Fibroblast of lung (primary cell): Measurements from ENCODE around the gene SLC24A3.

Experiments
- EZH2 ChIP-seq: IDR thresholded peaks from 2 replicates; pipeline ENCODE4 v1.5.1; 2012; ENCODE audit warnings: low read length, control low read depth, mild to moderate bottlenecking; ENCODE audit errors: missing control alignments
- TF ChIP-seq, protein P1 (sequence below), 2 donors: IDR thresholded peaks in 1 of 2; conservative IDR thresholded peaks in 1 of 2; 1 replicate in 1 of 2; 2 replicates in 1 of 2; pipeline ENCODE4 v1.5.1; 2011 to 2012; ENCODE audit warnings: low read length in 2 of 2, control low read depth in 1 of 2, inconsistent platforms in 1 of 2, low read depth in 1 of 2, mild to moderate bottlenecking in 1 of 2

GRCh38 chr20:19330038-19330437 is 117.6 kb downstream of the SLC24A3 start:
- TF ChIP-seq, protein P1, sequence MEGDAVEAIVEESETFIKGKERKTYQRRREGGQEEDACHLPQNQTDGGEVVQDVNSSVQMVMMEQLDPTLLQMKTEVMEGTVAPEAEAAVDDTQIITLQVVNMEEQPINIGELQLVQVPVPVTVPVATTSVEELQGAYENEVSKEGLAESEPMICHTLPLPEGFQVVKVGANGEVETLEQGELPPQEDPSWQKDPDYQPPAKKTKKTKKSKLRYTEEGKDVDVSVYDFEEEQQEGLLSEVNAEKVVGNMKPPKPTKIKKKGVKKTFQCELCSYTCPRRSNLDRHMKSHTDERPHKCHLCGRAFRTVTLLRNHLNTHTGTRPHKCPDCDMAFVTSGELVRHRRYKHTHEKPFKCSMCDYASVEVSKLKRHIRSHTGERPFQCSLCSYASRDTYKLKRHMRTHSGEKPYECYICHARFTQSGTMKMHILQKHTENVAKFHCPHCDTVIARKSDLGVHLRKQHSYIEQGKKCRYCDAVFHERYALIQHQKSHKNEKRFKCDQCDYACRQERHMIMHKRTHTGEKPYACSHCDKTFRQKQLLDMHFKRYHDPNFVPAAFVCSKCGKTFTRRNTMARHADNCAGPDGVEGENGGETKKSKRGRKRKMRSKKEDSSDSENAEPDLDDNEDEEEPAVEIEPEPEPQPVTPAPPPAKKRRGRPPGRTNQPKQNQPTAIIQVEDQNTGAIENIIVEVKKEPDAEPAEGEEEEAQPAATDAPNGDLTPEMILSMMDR (conservative IDR thresholded peaks at IDR 0.05 in 1 of 2, IDR thresholded peaks at IDR 0.05 in 1 of 2; ENCODE audit: low read depth in 1 of 2, low read length in 2 of 2), result no peak
- TF ChIP-seq EZH2, result no peak
